Prostate gland (tissue), 2 donors: ENCODE measurements around the gene CDC123.

ENCODE experiments used
- CTCF ChIP-seq, 4 experiments: fragments of 200-600 bp in 2 of 4; fragments of 450-650 bp in 2 of 4; sonication (generic) in 2 of 4; IDR thresholded peaks; 1 replicate in 3 of 4; 2 replicates in 1 of 4; pipeline ENCODE4 v1.5.1; 2016 to 2019; ENCODE audit warnings: antibody characterized with exemption in 4 of 4, mild to moderate bottlenecking in 2 of 4, moderate library complexity in 2 of 4
- POLR2A ChIP-seq: fragments of 450-650 bp; IDR thresholded peaks from one replicate; pipeline ENCODE4 v1.6.1; 2016; ENCODE audit warnings: antibody characterized with exemption, mild to moderate bottlenecking

GRCh38 chr10:12195281-12195602, 746 bp upstream of the CDC123 start:
- TF ChIP-seq CTCF (IDR thresholded peaks at IDR 0.05) = no peak
- TF ChIP-seq POLR2A = no peak
